ENCODE measurements around the gene CPNE2.

GRCh38 chr16:57191056-57191571 is 98.7 kb downstream of the CPNE2 start:
- TF ChIP-seq POLR2A (IDR thresholded peaks at IDR 0.05) (no peak), CTCF (IDR thresholded peaks at IDR 0.05) (no peak)

All from lower leg skin (tissue), 3 donors.